Astrocyte (in vitro differentiated cells and primary cell): ENCODE results near the gene IP6K3.

ENCODE experiments used
- CTCF ChIP-seq: IDR thresholded peaks from 2 replicates; pipeline ENCODE4 v1.5.1; 2011; ENCODE audit warnings: low read depth, mild to moderate bottlenecking, inconsistent platforms, low read length, moderate library complexity; ENCODE audit not compliant: insufficient read depth
- EZH2 ChIP-seq: IDR thresholded peaks from 2 replicates; pipeline ENCODE4 v1.6.1; 2012; ENCODE audit warnings: mild to moderate bottlenecking, low read length, inconsistent platforms; ENCODE audit not compliant: insufficient read depth

DNA sequence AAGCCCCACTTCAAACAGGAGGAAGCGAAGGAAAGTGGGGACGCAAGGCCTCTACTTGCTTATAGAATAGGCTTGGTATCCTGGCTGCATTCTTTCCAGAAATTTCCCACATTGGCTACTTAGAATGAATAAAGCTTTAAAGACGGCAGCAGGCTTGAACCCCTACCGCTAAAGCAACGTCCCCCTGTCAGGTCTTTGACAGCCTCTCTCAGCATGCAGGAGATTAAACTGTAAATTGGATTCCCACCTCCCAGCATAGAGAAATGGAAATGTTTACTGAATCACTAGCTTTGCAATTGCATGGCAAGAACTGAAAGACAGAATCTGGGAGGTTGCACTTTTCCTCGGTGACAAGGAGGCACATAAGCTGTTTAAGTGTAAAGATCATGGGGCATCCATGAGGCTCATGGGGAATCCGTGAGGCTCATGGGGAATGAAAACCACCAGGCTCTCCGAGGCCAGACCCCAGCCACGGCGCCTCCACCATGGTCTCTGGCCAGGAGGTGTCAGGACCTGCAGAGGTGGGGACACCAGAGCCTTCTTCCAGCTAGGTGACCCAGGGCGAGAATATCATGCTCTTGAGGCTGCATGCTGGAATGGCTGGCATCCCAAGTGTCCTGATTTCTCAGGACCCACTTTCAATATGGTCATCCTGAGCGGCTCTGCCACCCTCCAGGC, 31.9 kb upstream of the IP6K3 start:
- TF ChIP-seq EZH2 (no peak), CTCF (no peak)
